HepG2 (cell line): ENCODE measurements around the gene SART1. TPM values are rescaled to one million over a fixed set of nuclear protein-coding genes. Genes with fewer than 3 reads are reported as not detected.

Experiments used
- FOXC1 ChIP-seq: sonication (generic); formaldehyde crosslinking; IDR thresholded peaks from 2 replicates; pipeline ENCODE4 v1.8.0; 2022; ENCODE audit warnings: mild to moderate bottlenecking, missing genetic modification reagents, borderline replicate concordance
- GZF1 ChIP-seq: sonication (generic); formaldehyde crosslinking; IDR thresholded peaks from 2 replicates; pipeline ENCODE4 v1.5.1; 2020; ENCODE audit warnings: mild to moderate bottlenecking, missing genetic modification reagents
- HNF1A ChIP-seq, 2 experiments: sonication (generic) in 1 of 2; formaldehyde crosslinking in 1 of 2; IDR thresholded peaks; 2 replicates each; pipeline versions ENCODE4 v1.4.0 to v1.6.1; 2016 to 2020; ENCODE audit warnings: borderline replicate concordance in 1 of 2, low read depth in 1 of 2, mild to moderate bottlenecking in 1 of 2, missing genetic modification reagents in 1 of 2
- MED1 ChIP-seq: sonication (generic); formaldehyde crosslinking; IDR thresholded peaks from 2 replicates; pipeline ENCODE4 v1.4.0; 2020; ENCODE audit warnings: missing genetic modification reagents
- MYNN ChIP-seq: sonication (generic); formaldehyde crosslinking; IDR thresholded peaks from 2 replicates; pipeline ENCODE4 v1.4.0; 2020; ENCODE audit warnings: mild to moderate bottlenecking, low read depth, missing genetic modification reagents
- NFIC ChIP-seq: IDR thresholded peaks from 2 replicates; pipeline ENCODE4 v1.6.1; 2012; ENCODE audit warnings: mild to moderate bottlenecking, low read length, inconsistent platforms
- PBX3 ChIP-seq: sonication (generic); formaldehyde crosslinking; IDR thresholded peaks from 2 replicates; pipeline ENCODE4 v1.8.1; 2023; ENCODE audit warnings: missing genetic modification reagents, inconsistent platforms, borderline replicate concordance
- PPARG ChIP-seq: conservative IDR thresholded peaks from 2 replicates; pipeline ENCODE4 v1.6.1; 2016; ENCODE audit warnings: missing biosample characterization, missing genetic modification reagents
- SNAI1 ChIP-seq: sonication (generic); formaldehyde crosslinking; IDR thresholded peaks from 2 replicates; pipeline ENCODE4 v1.5.0; 2020; ENCODE audit warnings: mild to moderate bottlenecking, missing genetic modification reagents, borderline replicate concordance
- TFAP4 ChIP-seq: sonication (generic); IDR thresholded peaks from 2 replicates; pipeline ENCODE4 v1.6.1; 2016; ENCODE audit warnings: low read depth, borderline replicate concordance
- U2AF1 ChIP-seq: fragments of 200-400 bp; formaldehyde crosslinking; optimal IDR thresholded peaks from 2 replicates; pipeline ENCODE3; 2017; ENCODE audit warnings: mild to moderate bottlenecking, low read depth, low read length
- ZFP36 ChIP-seq: fragments of 150-350 bp; IDR thresholded peaks from 2 replicates; pipeline ENCODE4 v1.6.1; 2018; ENCODE audit warnings: borderline replicate concordance, low read length, low read depth; ENCODE audit not compliant: partially characterized antibody
- ZNF12 ChIP-seq: sonication (generic); formaldehyde crosslinking; IDR thresholded peaks from 2 replicates; pipeline ENCODE4 v1.5.0; 2020; ENCODE audit warnings: missing genetic modification reagents
- ZNF207 ChIP-seq: fragments of 450-650 bp; IDR thresholded peaks from 2 replicates; pipeline ENCODE4 v1.6.1; 2016; ENCODE audit warnings: antibody characterized with exemption, borderline replicate concordance
- ZNF496 ChIP-seq: sonication (generic); formaldehyde crosslinking; IDR thresholded peaks from 2 replicates; pipeline ENCODE4 v1.8.1; 2023; ENCODE audit warnings: mild to moderate bottlenecking, moderate library complexity, missing genetic modification reagents; ENCODE audit not compliant: insufficient replicate concordance
- ZNF510 ChIP-seq: sonication (generic); formaldehyde crosslinking; IDR thresholded peaks from 2 replicates; pipeline ENCODE4 v1.4.0; 2020; ENCODE audit warnings: low read depth, mild to moderate bottlenecking, missing genetic modification reagents
- ZNF574 ChIP-seq: sonication (generic); formaldehyde crosslinking; IDR thresholded peaks from 2 replicates; pipeline ENCODE4 v1.4.0; 2020; ENCODE audit warnings: missing genetic modification reagents
- ZNF839 ChIP-seq: sonication (generic); formaldehyde crosslinking; IDR thresholded peaks from 2 replicates; pipeline ENCODE4 v1.4.0; 2020; ENCODE audit warnings: missing genetic modification reagents, mild to moderate bottlenecking, borderline replicate concordance
- ZSCAN20 ChIP-seq: sonication (generic); formaldehyde crosslinking; IDR thresholded peaks from 2 replicates; pipeline ENCODE4 v1.4.0; 2020; ENCODE audit warnings: missing genetic modification reagents, mild to moderate bottlenecking, borderline replicate concordance
- polyA plus RNA-seq, 8 experiments: library from polyadenylated mRNA; depleted of rRNA in 3 of 8; stranded (reverse) in 7 of 8; unstranded in 1 of 8; fragments of >200 nt; fragmentation: Illumina TruSeq in 4 of 8; extraction: Trizol in 4 of 8; gene quantifications; 2 replicates each; pipeline versions ENCODE4 v1.2.1 to v1.2.3, GENCODE V29; 2011 to 2016; ENCODE audit warnings: low read depth in 4 of 8, missing spikeins in 1 of 8, mixed read lengths in 1 of 8; ENCODE audit not compliant: insufficient read depth in 1 of 8
- total RNA-seq, 5 experiments: library from RNA; depleted of rRNA; stranded (reverse); fragments of >200 nt; fragmentation: Illumina TruSeq; extraction: Trizol; gene quantifications; 2 replicates each; pipeline ENCODE4 v1.2.3, GENCODE V29; 2016; ENCODE audit warnings: low read depth in 1 of 5

Gene SART1
- total and polyA plus RNA-seq, 2 of the 13 experiments (the other 11 are each of a cell fraction or from before 2014, with no cell fraction given): 11.3 to 22.5 TPM

- no peak for TF ChIP-seq ZNF510 (CRISPR knock-in tag)
- TF ChIP-seq PBX3 (CRISPR knock-in tag): 0 out of 2 replicates have a peak, but pooled peaks have one; percentile 6
- TF ChIP-seq ZNF839 (CRISPR knock-in tag): no peak
- TF ChIP-seq ZFP36: no peak
- no peak for TF ChIP-seq HNF1A (IDR thresholded peaks at IDR 0.05; ENCODE audit: low read depth)
- no peak for TF ChIP-seq HNF1A (CRISPR knock-in tag; IDR thresholded peaks at IDR 0.05; ENCODE audit: borderline replicate concordance)
- TF ChIP-seq SNAI1 (CRISPR knock-in tag): no peak
- TF ChIP-seq FOXC1 (CRISPR knock-in tag): no peak
- TF ChIP-seq TFAP4: no peak
- TF ChIP-seq ZNF496 (CRISPR knock-in tag): no peak
- TF ChIP-seq MED1: no peak
- no peak for TF ChIP-seq U2AF1
- TF ChIP-seq GZF1 (CRISPR knock-in tag): no peak
- no peak for TF ChIP-seq ZNF574 (CRISPR knock-in tag)
- no peak for TF ChIP-seq NFIC
- TF ChIP-seq ZNF12 (CRISPR knock-in tag): no peak
- TF ChIP-seq ZSCAN20 (CRISPR knock-in tag): no peak
- no peak for TF ChIP-seq PPARG (CRISPR knock-in tag)
- no peak for TF ChIP-seq MYNN (CRISPR knock-in tag)
- no peak for TF ChIP-seq ZNF207
These were observed 43.1 kb upstream of the SART1 start, which contains the start of gene C11orf68 (continued) for GRCh38 chr11:65918211-65919140.
